Islet of Langerhans (tissue), 1 donor: ENCODE results near the gene MST1R.
"Not testable (repeated sequence)": the region's sequence is repeated elsewhere in the genome, so short reads cannot be mapped to it uniquely, and the experiment has no call there.

Experiments used
- FAIRE-seq: peaks from one replicate; lab custom pipeline; 2011; peaks lifted over from hg19 to GRCh38; lab: Jason Lieb, UNC

Gene MST1R

DNA sequence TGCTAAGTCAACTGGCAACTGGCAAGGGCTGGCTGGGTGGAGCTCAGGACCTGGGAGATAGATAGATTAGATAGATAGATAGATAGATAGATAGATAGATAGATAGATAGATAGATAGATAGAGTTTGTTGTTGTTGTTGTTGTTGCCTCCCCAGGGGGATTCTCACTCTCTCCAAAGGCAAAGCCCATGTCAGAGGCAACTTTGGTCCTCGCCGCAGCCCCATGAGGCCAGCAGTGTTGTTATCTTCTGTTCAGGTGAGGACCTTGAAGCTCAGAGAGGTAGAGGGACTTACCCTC is 7.4 kb upstream of the MST1R start:
- no peak for FAIRE-seq

DNA sequence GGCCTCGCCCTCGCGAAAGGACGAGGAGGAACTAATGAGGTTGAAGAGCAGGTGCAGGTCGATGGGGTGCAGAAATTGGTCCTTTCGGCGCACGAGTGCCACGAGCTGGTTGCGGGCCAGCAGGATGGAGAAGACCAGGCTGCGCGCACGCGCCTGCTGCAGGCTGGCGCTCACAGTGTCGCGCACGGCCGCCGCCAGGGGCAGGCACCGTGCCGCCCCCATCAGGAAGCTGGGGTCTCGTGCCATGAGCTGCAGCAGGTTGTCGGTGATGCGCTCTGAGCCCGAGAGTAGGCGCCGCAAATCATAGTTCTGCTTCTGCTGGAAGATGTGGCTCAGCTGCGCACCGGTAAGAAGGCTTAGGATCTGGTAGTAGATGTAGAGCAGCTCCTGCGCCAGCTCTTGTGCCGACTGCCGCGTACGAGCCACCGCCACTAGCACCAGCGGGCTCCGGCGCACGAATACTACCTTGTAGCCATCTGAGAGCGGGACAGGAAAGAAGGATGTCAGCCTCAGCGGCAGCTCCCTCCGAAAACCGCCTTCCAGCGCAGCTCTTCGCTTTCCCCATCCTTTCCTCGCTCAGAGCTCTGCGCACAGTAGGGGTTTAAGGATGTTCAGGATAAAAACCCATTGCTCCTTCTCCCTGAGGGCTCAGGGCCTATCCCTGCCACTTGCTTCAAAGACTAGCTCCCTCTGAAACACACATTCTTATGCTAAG is 6.9 kb upstream of the MST1R start:
- no peak for FAIRE-seq

DNA sequence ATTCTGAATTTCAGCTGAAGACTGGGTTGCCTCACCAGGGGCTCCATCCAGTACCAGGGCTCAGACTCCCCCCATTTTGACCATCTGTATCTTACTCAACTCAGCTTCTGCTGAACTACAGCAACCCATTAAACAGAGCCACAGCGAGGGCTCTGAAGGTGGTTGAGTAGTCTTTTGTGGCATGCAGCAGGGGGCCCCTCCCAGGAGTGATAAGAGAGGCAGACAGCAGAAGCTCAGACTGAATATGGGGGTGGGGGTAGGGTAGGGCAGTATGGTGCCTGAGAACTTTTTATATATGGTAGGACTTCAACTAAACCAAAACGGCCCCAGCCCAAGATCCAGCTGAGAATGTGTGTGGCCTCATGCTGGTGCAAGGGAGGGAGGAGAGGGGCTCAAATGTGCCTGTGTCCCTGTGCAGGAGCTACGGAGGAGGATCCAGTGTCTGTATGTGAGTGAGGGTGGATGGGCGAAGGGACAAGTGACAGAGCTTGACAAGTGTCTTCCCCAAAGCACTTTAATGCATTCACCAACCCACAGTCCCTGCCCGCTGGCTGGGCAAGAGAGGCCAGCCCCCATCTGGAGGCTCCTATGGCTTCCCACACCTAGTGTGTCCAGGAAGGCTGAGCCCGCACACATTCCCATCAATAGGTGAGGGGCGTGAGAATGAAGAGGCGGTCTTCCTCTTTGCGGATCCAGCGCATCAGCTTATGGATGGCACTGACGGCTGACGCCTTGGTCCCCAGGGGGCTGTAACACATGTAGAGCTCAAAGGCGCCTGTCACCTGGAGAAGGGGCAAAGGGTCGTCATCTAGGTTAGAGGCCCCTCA is 4.9 kb upstream of the MST1R start:
- FAIRE-seq = no peak

DNA sequence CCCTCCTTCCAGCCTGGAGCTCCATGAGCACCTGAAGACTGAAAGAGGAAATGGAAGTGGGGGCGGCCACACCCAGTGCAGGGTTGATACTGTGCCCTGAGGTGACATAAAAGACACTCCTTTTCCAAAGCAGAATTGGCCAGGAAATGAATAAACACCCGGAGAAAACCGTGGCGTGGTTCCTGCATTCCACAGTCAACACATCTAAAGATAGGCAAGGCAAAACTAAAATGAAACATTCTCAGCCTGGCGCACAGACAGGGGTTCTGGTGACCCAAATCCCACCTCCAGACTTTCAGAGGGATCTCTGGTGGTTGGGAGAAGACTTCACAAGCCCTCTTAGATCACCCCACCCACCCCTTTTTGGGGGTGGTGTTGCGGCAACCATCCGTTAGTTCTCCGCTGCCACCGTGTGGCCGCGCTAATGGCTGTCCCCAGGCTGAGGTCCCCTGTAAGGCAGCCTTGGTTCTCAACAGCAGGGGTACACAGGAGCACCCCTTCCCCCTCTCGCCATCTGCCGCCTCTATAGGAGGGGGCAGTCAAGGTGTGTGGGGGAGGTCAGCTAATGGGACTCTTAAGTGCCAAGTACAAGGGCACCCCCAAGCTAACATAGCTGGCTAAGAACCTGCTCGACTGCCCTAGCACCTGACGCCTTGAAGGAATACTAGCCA is 2.5 kb upstream of the MST1R start:
- FAIRE-seq = no peak

DNA sequence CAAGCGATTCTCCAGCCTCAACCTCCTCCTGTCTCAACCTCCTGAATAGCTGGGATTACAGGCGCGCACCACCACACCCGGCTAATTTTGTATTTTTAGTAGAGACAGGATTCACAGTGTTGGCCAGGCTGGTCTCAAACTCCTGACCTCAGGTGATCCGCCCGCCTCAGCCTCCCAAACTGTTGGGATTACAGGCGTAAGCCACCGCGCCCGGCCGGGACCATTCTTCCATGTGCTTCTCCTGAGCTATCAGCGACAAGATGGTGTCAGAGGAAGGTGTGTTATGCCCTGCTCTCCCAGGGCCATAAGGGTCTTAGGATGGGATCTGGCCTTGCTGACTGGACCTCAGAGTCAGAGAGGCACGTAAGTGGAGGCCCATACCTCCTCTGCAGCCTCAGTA is 775 bp upstream of the MST1R start:
- not testable (repeated sequence) for FAIRE-seq

DNA sequence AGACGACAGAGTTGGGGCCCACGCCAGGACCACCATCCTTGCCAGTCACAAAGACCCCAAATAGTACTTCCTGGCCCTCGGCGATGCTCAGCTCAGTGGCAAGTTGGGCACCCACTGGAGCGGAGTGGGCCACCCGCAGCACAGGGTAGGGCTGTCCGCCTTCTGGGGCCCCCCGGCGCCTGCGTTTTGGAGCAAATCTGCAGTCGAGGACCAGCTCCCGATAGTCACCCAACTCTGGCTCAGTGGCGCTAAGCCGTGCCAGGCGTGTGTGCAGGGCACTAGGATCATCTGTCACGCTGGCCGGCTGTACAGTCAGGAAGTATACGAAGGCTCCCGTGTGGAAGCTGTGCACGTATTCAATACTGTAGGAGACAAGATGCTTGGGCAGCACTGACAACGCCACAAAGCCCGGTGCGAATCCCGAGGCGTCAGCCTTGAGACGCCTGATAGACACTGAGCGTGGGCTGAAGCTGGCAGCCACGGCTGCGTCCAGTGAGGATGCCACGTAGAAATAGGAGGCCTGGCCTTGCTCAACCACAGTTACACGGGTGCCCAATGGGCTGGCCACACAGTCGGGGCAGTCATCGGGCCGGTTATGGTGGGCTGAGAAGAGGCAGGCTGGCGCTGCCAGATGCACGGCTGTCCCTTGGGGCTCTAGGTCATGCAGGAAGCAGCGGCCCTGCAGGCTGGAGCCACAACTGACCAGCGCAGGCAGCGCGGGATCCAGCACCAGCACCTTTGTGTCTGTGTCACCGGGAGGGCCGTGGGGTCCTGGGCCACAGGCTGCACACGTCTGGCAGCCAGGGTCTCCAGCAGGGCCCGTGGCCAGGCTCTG is 945 bp downstream of the MST1R start:
- no peak for FAIRE-seq

DNA sequence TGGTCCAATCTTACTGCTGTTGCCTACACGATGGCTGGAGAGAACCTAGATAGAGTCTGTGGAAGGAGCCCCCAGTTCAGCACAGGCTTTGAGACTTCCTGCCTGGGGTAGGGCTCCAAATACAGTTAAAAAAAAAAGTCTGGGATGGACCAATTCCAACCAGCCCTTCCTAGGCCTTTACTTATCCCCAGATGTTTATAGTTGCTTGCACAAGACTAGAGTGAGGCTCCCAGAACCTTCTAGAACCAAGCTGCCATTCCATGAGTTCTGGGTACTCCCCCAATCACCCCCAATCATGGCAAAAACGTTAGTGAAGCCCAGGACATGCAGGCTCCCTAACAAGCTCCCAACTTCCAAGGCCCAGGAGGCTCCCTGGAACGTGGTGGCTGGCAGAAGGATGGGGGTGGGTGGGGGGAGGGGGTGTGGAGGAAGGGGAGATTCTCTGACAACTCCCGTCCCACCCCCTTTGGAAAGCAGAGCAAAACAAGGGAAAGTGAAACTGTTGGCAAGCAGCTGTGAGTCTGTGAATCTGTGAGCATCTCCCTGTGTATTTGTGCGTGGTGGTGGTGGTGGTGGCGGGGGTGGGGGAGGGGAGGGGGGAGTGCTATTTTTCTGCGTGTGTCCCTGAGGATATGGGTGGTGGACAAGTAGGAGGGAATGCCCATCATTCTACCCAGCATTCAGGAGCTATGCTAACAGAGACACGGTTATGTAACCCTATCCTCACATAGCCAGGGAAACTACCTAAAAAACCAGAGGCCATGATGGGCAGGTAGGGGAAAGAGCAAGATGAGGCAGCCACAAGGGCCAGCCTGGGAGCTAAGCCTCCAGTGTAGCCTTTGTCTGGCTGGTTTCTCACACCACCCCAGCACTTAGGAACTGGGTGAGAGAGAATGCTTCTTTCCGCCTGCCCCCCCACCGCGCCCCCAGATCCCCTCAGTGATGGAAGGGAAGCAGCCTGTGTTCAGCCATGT is 2.0 kb downstream of the MST1R start:
- FAIRE-seq = no peak

DNA sequence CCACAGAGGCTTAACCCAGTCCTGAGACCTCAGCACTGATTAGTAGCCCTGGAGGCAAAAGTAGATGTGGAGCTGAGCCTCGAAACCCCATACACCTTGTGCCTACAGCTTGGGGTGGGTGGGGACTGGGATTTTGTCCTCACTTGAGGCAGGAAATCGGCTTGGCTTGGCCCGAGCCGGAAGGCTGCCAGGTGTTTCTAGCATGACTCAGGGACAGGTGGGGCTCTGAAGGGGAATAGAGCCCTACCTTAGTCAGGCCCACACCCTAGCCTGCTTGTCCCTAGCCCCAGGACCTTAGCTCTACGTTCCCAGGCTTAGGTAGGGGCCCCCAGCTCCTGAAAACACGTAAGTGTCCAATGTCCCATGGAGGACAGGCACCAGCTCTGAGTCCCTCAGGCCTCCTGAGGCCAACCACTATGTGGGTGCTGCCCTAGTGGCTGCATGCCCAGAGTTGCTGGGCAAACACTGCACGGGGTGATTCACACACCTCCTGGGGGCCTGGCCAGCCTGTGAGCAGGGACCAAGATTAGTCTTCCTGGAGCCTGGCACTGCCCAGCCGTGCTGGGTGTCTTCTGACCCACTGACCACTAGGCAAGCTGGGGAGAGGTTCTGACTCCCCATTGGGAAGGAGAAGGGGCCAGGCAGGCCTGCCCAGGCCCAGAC is 3.1 kb downstream of the MST1R start:
- FAIRE-seq = no peak

DNA sequence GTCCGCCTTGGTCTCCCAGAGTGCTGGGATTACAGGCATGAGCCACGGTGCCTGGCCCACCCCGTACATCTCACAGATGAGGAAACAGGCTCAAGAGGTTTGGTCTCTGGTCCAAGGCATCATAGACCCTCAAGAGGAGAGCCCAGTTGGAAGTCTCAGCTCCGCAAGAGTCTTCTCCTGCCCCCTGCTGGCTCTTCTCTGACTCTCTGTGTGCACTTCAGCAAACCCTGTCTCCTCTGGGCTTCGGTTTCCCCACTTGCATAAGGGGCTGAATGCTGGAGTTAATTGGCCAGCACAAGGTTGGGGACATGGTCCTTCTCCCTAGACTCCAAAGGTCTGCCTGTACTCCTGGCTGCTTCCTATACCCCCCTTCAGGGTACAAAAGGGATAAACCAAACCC is 3.9 kb downstream of the MST1R start:
- FAIRE-seq = no peak

DNA sequence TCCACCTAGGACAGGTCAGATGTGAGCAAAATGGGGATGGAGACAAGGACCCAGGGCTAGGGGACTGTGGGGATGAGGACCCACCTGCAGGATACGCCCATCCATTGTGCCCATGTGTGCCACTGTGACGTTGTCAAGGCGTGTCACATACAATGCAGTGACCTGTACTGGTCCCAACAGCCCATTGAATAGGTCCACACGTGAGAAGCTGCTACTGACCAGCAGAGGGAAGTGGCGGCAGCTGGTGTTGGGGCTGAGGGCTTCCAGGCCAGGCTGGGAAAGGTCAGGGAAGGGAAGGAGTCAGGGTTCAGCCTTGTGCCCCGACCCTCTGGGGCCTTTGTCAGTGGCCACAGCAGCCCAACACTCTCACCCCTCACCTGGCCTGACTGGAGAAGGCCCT is 4.7 kb downstream of the MST1R start:
- no peak for FAIRE-seq

DNA sequence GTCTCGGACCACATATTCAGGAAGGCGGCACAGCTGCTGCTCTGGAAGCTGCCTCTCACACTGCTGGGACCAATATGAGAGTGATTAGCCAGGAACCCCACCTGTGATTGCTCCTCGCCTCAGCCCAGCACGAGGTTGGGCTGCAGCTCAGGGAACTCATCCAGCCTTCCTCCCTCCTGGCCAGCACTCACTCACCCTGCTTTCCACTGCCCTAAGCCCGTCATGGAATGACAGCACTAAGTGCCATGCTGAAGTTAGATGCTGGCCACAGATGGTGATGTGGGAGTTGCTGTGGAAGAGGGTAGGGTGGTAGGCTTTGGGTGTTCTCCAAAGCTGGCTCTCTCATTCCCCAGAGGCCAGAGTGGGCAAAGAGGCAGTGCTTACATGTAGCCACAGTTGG is 7.3 kb downstream of the MST1R start:
- FAIRE-seq = no peak

DNA sequence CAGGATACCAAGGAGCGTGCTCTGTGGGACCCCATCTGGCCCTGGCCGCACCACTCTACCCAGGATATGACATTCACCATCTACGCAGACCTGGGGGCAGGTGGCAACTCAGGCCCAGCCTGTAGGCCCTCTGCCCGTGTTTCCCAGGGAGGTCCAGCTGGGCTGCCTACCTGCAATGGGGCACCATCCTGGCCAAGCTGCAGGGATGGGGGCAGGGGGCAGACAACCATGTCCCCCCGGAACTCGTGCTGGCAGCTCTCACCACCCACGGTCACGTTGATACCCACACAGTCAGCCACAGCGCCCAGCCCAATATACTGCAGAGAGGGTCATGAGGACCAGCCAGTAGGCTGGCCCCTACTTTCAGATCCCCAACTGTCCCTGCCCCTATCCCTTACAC is 7.9 kb downstream of the MST1R start:
- FAIRE-seq = no peak

DNA sequence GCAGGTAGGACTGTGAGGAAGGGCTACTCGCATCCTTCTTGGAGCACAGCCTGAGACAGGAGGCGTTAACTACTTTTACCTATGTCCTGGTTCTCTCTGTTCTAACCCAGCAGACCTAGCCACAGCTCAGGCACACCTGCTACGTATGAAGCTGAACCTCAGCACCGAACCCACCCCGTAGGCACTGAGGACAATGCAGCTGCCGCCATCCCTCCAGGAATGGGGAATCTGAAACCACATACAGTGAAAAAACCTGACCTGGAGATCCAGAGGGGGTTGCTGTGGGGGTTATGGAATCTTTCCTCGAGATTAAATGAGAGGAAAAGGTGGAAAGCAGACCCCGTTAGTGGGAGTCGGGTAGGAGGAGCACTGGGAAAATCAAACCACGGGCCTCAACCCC is 14.4 kb downstream of the MST1R start:
- FAIRE-seq = no peak

DNA sequence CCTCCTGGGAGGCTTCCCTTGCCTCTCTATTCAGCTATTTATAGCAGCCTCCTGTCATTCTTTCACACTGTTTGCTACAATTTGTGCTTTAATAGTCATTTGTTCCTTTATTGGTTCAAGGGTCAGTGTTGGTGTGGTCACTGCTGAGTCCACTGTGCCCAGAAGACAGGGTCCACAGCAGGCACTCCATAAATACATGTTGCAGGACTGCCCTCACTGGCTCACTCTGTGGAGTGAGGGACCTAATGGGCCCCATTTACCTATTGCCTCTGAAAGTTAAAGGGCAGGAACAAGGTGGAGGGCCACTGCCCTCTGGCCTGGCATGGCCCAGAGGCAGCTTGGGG is 16.8 kb downstream of the MST1R start:
- no peak for FAIRE-seq

DNA sequence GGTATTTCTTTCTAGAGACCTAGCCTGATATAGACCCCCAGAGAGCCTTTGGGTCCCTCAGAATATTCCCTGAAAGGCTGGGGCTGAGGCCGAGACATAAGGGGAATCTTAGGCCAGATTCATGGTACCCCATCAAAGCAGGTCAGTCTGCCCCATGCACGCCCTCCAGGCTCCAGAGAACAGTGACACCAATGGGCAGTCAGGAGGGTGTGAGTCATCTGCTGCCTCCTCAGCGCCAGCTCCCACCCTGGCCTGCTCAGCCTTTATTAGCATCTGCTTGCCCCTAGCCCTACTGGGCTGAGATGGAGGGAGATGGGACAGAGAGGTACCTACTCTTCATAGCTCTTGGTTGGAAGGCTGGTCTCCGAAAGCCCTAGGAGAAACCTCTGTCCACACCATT is 19.7 kb downstream of the MST1R start:
- FAIRE-seq = no peak

DNA sequence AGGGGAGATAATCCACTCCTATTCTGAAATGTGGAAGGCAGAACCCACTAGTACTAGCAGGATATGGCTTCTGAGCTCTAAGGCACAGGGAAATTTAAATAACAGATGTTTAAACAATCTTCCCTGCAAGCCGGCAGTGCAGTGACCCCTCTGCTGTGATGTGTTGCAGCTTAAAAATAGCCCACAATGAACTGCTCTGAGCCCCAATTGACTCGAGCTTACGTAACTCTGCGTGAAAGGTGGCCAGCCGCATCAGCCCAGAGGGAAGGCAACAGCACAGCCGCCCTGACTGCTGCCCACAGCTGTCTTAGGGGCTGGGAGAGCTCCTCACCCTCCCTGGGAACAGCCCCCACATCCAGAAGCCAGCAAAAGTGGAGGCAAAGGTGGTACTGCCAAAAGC is 21.5 kb downstream of the MST1R start:
- no peak for FAIRE-seq

DNA sequence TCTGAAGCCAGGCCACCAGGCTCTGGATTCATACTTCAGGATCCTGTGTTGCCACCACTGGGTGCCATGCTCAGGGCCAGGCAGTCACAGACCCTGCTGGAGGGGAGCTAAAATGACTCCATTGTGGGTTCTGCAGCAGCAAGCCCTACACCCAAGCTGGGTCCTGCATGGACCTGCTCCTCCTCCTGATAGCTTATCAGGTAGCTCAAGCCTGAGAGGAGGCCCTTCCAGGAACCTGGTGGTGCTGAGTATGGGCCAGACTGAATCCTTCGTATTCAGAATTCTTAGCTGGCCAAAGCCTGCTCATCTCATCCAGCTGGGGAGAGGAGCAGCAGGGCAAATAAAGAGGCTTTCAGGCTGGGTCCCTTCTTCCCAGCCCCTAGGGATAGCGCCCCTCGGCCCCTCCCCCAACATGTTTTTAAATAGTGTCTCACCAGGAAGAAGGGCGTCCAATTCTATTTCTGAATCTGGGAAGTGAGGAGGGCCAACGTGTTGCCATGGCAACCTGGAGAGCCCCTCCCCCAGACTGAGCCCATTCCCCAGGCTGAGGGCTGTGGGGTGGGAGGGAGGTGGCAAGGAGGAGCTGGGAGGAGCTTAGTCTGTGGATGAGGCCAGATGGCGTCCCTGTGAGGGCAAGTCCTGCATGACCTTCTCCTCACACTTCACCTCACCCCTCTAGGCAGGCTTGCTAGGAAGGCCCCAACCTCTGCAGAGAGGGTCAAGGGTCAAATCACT is 22.9 kb downstream of the MST1R start:
- no peak for FAIRE-seq

DNA sequence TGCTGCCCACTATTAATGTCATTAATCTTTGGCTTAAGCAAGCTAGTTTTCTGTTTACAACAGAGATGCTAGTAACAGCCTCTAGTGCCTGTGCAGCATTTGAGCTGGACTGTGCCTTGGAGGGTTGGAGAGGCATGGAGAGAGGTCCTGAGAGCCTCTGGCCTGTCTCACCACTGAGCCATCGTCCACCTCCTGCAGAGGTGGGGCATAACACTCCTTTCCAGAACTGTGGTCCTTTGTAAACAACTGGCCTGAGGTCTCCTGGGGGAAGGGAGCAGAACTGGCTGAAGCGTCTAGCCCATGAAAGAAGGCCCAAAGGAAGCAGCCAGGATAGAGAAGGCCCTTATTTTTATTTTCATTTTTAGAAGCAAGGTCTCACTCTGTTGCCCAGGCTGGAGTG is 24.0 kb downstream of the MST1R start:
- no peak for FAIRE-seq

DNA sequence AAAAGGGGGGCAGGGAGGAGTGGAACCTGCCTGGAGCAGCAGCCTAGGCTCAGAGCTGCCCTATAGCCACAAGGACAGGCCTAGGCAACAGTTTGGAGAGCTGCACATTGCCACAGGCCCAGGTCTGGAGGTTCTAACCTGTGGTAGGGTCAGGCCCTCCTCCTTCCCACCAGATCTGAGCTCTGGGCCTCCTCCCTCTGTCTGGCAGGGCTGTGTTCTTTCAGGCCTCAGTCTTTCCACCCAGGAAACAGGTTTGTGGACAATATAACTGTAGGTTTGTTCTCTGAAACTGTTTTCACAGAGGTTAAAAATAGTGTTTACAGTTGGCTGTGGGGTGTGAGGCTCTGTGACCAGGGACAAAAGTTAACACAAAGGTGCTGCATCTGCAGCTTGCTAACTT is 25.0 kb downstream of the MST1R start:
- FAIRE-seq = no peak

DNA sequence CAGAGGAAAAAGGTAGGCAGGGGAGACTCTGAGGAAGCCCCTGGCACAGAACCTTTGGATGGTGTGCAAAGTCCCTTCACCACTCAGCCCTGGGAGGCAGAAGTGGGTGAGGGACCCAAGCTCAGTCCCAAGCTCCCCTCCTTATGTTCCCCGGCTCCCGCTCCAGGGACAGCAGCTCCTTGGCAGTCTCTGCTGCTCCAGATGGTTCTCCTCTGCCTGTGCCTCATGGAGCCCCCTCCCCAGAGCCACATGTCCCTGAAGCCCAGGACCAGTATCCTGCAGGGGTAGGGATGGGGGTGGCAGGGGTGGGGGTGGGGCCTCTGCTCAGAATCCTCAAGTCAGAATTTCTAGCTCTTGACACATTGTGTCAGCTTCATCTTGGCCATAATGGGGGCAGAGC is 26.0 kb downstream of the MST1R start:
- no peak for FAIRE-seq
